NT2/D1 (cell line): ENCODE measurements around the gene CACNG4.

Experiments
- SUZ12 ChIP-seq: IDR thresholded peaks from 2 replicates; pipeline ENCODE4 v1.6.1; 2011; ENCODE audit not compliant: insufficient read length, insufficient read depth; ENCODE audit errors: extremely low read depth
- ZNF274 ChIP-seq: IDR thresholded peaks from 2 replicates; pipeline ENCODE4 v1.6.1; 2011; ENCODE audit warnings: mild to moderate bottlenecking, low read depth, low read length

DNA sequence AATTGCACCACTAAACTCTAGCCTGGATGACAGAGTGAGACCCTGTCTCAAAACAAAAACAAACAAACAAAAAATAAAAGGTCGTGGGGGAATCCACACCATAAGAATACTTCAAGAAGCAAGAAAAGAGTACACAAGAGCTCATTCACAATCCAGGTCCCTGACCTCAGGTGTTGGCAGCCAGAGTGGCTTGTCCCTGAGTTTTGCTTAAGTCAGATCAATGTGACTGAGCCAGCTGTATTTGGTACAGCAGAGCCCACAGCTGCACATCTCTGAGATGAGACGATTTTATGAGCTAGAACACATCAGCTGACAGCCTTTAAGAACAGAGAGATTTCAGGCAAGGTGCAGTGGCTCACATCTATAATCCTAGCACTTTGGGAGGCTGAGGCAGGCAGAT lies 102.2 kb downstream of the CACNG4 start:
- TF ChIP-seq SUZ12: no peak
- TF ChIP-seq ZNF274: no peak
